ENCODE measurements around the gene STOML3. TPM values are rescaled to one million over a fixed set of nuclear protein-coding genes. Genes with fewer than 3 reads are reported as not detected.

Gene STOML3
- total and polyA plus RNA-seq, 2 of the 8 experiments (the other 6 are each of a cell fraction or from before 2014, with no cell fraction given) = 0.06 TPM; not detected in 1

DNA sequence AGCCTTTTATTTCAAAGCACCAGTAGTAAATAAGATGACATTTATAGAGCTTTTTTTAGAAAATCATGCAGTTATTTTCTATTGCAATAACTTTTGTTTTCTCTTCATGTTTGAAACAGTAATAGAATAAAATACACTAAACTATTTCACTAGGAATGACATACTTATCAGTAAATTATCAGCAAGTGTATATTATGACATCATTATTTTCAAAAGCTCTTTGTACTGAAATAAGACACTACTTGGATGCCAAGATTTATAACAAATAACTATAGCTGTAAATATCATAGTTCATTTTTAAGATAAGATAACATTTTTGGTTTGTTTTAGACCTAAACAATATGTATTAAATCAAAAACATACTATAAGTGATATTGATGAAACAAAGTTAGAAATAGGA, 56.8 kb downstream of the STOML3 start:
- no peak overlapping the region for H3K27ac ChIP-seq (ENCODE audit: low read depth, low read length)
- H3K36me3 ChIP-seq (ENCODE audit: control insufficient read depth in 2 of 4, insufficient read depth in 4 of 4, low read length in 3 of 4) = no peaks in the 10 kb centered on the region
- no peak overlapping the region for H4K5ac ChIP-seq (ENCODE audit: insufficient read length, low read depth, low read length)
- H4K8ac ChIP-seq (ENCODE audit: extremely low read depth, insufficient read depth, low read length) = no peak overlapping the region
- no peak overlapping the region for H4K91ac ChIP-seq (replicated peaks; ENCODE audit: insufficient read length, low read length)
- H4K20me1 ChIP-seq (replicated peaks in 1 of 2; ENCODE audit: control insufficient read depth in 1 of 2, insufficient read depth in 2 of 2, low read length in 2 of 2) = no peaks in the 10 kb centered on the region
- no peaks in the 10 kb centered on the region for H3K23me2 ChIP-seq (ENCODE audit: low read depth, low read length)
- H2BK15ac ChIP-seq (ENCODE audit: low read length) = no peak overlapping the region
- no peak overlapping the region for H3K56ac ChIP-seq (replicated peaks; ENCODE audit: insufficient read length, low read depth, low read length)
- no peaks in the 10 kb centered on the region for H3K4me1 ChIP-seq (replicated peaks in 1 of 4; ENCODE audit: control insufficient read depth in 3 of 4, insufficient read depth in 4 of 4, low read length in 3 of 4)
- H3K27me3 ChIP-seq (replicated peaks in 1 of 4; ENCODE audit: control insufficient read depth in 3 of 4, extremely low read depth in 1 of 4, insufficient read depth in 3 of 4, low read length in 3 of 4) = no peaks in the 10 kb centered on the region
- H2AK5ac ChIP-seq (ENCODE audit: low read depth, low read length) = no peak overlapping the region
- no peak overlapping the region for H2BK120ac ChIP-seq (replicated peaks; ENCODE audit: low read depth, low read length)
- no peaks in the 10 kb centered on the region for H3K79me2 ChIP-seq (ENCODE audit: control insufficient read depth in 1 of 2, insufficient read depth in 2 of 2, low read length in 2 of 2)
- H3K4me2 ChIP-seq (ENCODE audit: insufficient read depth in 1 of 2, low read depth in 2 of 2, low read length in 2 of 2) = no peak overlapping the region
- H2BK20ac ChIP-seq (ENCODE audit: low read length) = no peak overlapping the region
- no peak overlapping the region for H2BK12ac ChIP-seq (ENCODE audit: low read depth, low read length)
- ChIA-PET CTCF (ENCODE audit: partially characterized antibody) (no interaction called here), POLR2A (ENCODE audit: partially characterized antibody) (no interaction called here)
- H3K18ac ChIP-seq (ENCODE audit: extremely low read depth, low read length) = no peak overlapping the region
- H3K9me3 ChIP-seq (ENCODE audit: insufficient read depth in 2 of 2, low read depth in 1 of 2, low read length in 1 of 2) = no peaks in the 10 kb centered on the region
- no peak overlapping the region for H3K23ac ChIP-seq (ENCODE audit: insufficient read length)
- DNase-seq (ENCODE audit: low read depth in 1 of 2, low spot score in 2 of 2) = no peak
- no peak overlapping the region for H2AFZ ChIP-seq (ENCODE audit: low read length)
- no peak for FAIRE-seq
- no peak overlapping the region for H3K4me3 ChIP-seq (ENCODE audit: extremely low read depth in 1 of 4, insufficient read depth in 2 of 4, low read depth in 3 of 4, low read length in 4 of 4)
- no peak overlapping the region for H3K9ac ChIP-seq (replicated peaks in 1 of 4; ENCODE audit: extremely low read depth in 1 of 4, low read depth in 3 of 4, low read length in 3 of 4)
- H3K79me1 ChIP-seq (ENCODE audit: low read depth, low read length) = no peaks in the 10 kb centered on the region
- H3K14ac ChIP-seq (ENCODE audit: insufficient read length) = no peak overlapping the region
- no peak overlapping the region for H2BK5ac ChIP-seq (ENCODE audit: low read depth, low read length)
- H3K4ac ChIP-seq (replicated peaks; ENCODE audit: insufficient read length, low read depth, low read length) = no peak overlapping the region
- no peak for TF ChIP-seq CTBP2 (IDR thresholded peaks at IDR 0.05; ENCODE audit: borderline replicate concordance, insufficient read depth, insufficient read length, low read length)
- TF ChIP-seq BACH1 (IDR thresholded peaks at IDR 0.05; ENCODE audit: low read length) = no peak
- TF ChIP-seq PHF8 (conservative IDR thresholded peaks at IDR 0.05; ENCODE audit: low read depth, low read length) = no peak
- TF ChIP-seq NANOG (IDR thresholded peaks at IDR 0.05; ENCODE audit: insufficient read depth, low read depth, low read length, poor library complexity, severe bottlenecking) = no peak
- TF ChIP-seq CHD1 (IDR thresholded peaks at IDR 0.05; ENCODE audit: low read depth, low read length) = no peak
- TF ChIP-seq USF2 (IDR thresholded peaks at IDR 0.05; ENCODE audit: low read length) = no peak
- no peak for TF ChIP-seq SIRT6 (IDR thresholded peaks at IDR 0.05; ENCODE audit: low read length)
- no peak for TF ChIP-seq TAF7 (optimal IDR thresholded peaks at IDR 0.05; ENCODE audit: borderline replicate concordance, low read depth, low read length)
- no peak for TF ChIP-seq SAP30 (IDR thresholded peaks at IDR 0.05; ENCODE audit: insufficient read depth, insufficient replicate concordance, low read length)
- no peak for TF ChIP-seq CREB1 (IDR thresholded peaks at IDR 0.05)
- TF ChIP-seq KDM4A (IDR thresholded peaks at IDR 0.05; ENCODE audit: low read depth, low read length, severe bottlenecking) = no peak
- TF ChIP-seq TBP (IDR thresholded peaks at IDR 0.05; ENCODE audit: low read depth, low read length) = no peak
- no peak for TF ChIP-seq SP1 (IDR thresholded peaks at IDR 0.05; ENCODE audit: low read depth, low read length)
- no peak for TF ChIP-seq E2F6 (IDR thresholded peaks at IDR 0.05)
